Measurements from ENCODE around the gene CDC42SE1.

The CDC42SE1 gene

GRCh38 chr1:151055581-151055980 is 3.8 kb downstream of the CDC42SE1 start:
- Histone ChIP-seq H3K4me2 (ENCODE audit: low read length) (peak overlapping the region; percentile 96), H3K9ac (no peak overlapping the region), H3K27me3 (ENCODE audit: control insufficient read depth, insufficient read depth, low read length) (no peaks in the 10 kb centered on the region), H3K27ac (peak overlapping the region; percentile 98), H3K36me3 (ENCODE audit: control insufficient read depth, insufficient read depth, low read length) (no peaks in the 10 kb centered on the region), H3K4me3 (ENCODE audit: low read depth, low read length) (peak overlapping the region; percentile 100), H3K4me1 (peaks cover 20% of the 10 kb centered on the region), H3K79me2 (peaks cover 20% of the 10 kb centered on the region), H3K9me3 (ENCODE audit: control insufficient read depth, low read length) (no peaks in the 10 kb centered on the region), H2AFZ (no peak overlapping the region)
- TF ChIP-seq CTCF (IDR thresholded peaks at IDR 0.05) = no peak

- peak overlapping the region; percentile 98 for H3K27ac ChIP-seq
- peak overlapping the region; percentile 8 for H3K4me2 ChIP-seq (ENCODE audit: low read length)
- TF ChIP-seq CTCF (IDR thresholded peaks at IDR 0.05) = no peak
- H3K9me3 ChIP-seq (ENCODE audit: control insufficient read depth, low read length) = no peaks in the 10 kb centered on the region
- H3K79me2 ChIP-seq = peaks cover 20% of the 10 kb centered on the region
- no peaks in the 10 kb centered on the region for H3K27me3 ChIP-seq (ENCODE audit: control insufficient read depth, insufficient read depth, low read length)
- H2AFZ ChIP-seq = no peak overlapping the region
- no peak overlapping the region for H3K9ac ChIP-seq
- no peak overlapping the region for H3K4me3 ChIP-seq (ENCODE audit: low read depth, low read length)
- peaks cover 20% of the 10 kb centered on the region for H3K4me1 ChIP-seq
- no peaks in the 10 kb centered on the region for H3K36me3 ChIP-seq (ENCODE audit: control insufficient read depth, insufficient read depth, low read length)
Observed at GRCh38 chr1:151054971-151055547, 4.4 kb downstream of the CDC42SE1 start.

- Histone ChIP-seq H3K4me3 (ENCODE audit: low read depth, low read length) (no peak overlapping the region), H3K4me1 (peaks cover 16% of the 10 kb centered on the region), H3K27me3 (ENCODE audit: control insufficient read depth, insufficient read depth, low read length) (no peaks in the 10 kb centered on the region), H3K36me3 (ENCODE audit: control insufficient read depth, insufficient read depth, low read length) (no peaks in the 10 kb centered on the region), H3K9me3 (ENCODE audit: control insufficient read depth, low read length) (no peaks in the 10 kb centered on the region), H3K9ac (no peak overlapping the region), H2AFZ (no peak overlapping the region), H3K79me2 (peaks cover 6% of the 10 kb centered on the region), H3K4me2 (ENCODE audit: low read length) (no peak overlapping the region), H3K27ac (no peak overlapping the region)
- TF ChIP-seq CTCF (IDR thresholded peaks at IDR 0.05) = no peak
Observed at GRCh38 chr1:151051356-151052009, 7.9 kb downstream of the CDC42SE1 start.

GRCh38 chr1:151050051-151050688 is 9.3 kb downstream of the CDC42SE1 start:
- H3K9me3 ChIP-seq (ENCODE audit: control insufficient read depth, low read length) = no peaks in the 10 kb centered on the region
- no peak overlapping the region for H2AFZ ChIP-seq
- H3K9ac ChIP-seq = no peak overlapping the region
- peaks cover 2% of the 10 kb centered on the region for H3K79me2 ChIP-seq
- no peaks in the 10 kb centered on the region for H3K27me3 ChIP-seq (ENCODE audit: control insufficient read depth, insufficient read depth, low read length)
- peaks cover 6% of the 10 kb centered on the region for H3K4me1 ChIP-seq
- H3K27ac ChIP-seq = no peak overlapping the region
- peak overlapping the region; percentile 12 for H3K4me2 ChIP-seq (ENCODE audit: low read length)
- H3K36me3 ChIP-seq (ENCODE audit: control insufficient read depth, insufficient read depth, low read length) = no peaks in the 10 kb centered on the region
- H3K4me3 ChIP-seq (ENCODE audit: low read depth, low read length) = no peak overlapping the region
- no peak for TF ChIP-seq CTCF (IDR thresholded peaks at IDR 0.05)
